ENCODE results near the gene SLC25A45.

DNA sequence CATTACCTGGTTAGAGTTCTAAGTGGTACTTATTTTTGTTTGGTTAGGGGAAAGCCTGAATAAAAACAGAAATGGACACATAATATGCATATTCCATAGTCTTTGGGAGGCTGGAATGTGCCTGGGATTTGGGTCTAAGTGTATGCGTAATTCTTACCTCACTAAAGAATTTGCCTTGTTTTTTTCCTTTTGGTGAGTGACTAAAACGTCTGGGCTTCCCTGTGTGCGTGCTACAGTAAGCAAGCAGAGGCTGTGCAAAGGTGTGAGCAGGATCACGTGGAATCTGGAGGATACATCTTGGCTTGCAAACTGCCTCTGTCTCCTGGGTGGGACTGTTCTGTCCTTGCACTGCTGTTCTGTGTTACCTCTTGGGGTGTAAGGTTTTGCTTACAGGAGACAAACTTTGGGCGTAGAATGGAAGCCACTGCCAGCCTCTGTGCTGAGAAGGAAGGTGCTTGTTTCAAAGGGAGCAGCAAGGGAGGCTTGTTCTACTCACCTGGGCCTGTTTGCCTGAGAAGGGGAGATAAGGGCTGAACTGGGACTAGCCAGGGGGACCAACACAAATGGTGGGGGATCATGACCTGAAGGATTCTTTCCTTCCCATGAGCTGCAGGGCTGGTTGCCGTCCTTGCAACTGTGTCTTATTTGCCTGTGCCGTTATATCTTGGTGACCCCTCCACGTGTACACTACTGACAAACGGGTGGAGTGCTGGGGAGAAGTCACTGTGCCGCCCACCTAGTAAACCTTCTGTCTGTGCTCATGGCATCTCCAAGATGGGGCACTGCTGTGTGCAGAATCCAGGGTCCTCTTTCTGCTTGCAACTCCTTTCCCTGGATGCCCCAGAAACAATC lies 44.6 kb upstream of the SLC25A45 start:
- TF ChIP-seq, protein P1, sequence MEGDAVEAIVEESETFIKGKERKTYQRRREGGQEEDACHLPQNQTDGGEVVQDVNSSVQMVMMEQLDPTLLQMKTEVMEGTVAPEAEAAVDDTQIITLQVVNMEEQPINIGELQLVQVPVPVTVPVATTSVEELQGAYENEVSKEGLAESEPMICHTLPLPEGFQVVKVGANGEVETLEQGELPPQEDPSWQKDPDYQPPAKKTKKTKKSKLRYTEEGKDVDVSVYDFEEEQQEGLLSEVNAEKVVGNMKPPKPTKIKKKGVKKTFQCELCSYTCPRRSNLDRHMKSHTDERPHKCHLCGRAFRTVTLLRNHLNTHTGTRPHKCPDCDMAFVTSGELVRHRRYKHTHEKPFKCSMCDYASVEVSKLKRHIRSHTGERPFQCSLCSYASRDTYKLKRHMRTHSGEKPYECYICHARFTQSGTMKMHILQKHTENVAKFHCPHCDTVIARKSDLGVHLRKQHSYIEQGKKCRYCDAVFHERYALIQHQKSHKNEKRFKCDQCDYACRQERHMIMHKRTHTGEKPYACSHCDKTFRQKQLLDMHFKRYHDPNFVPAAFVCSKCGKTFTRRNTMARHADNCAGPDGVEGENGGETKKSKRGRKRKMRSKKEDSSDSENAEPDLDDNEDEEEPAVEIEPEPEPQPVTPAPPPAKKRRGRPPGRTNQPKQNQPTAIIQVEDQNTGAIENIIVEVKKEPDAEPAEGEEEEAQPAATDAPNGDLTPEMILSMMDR (IDR thresholded peaks at IDR 0.05): no peak
- peak; percentile 35 to 40 for TF ChIP-seq POLR2A (IDR thresholded peaks at IDR 0.05)

Measured in heart left ventricle (tissue), 13 donors.